ENCODE results near the gene NXPH3. TPM values are rescaled to one million over a fixed set of nuclear protein-coding genes. Genes with fewer than 3 reads are reported as not detected.

Gene NXPH3
- polyA plus RNA-seq, 1 experiment = 0.27 TPM

GRCh38 chr17:49572806-49573420, 2.8 kb upstream of the NXPH3 start:
- DNase-seq (ENCODE audit: low read depth, low spot score) = no peak
- Histone ChIP-seq H3K4me3 (ENCODE audit: low read depth, low read length) (no peak overlapping the region), H3K27me3 (ENCODE audit: control insufficient read depth, insufficient read depth, low read length) (peaks cover 41% of the 10 kb centered on the region), H3K9me3 (ENCODE audit: control insufficient read depth, insufficient read depth, low read length) (no peaks in the 10 kb centered on the region), H3K27ac (ENCODE audit: low read depth, low read length) (no peak overlapping the region)
- POLR2A ChIA-PET = interaction anchor here (0.6 kb wide), 1 partner anchor 242 kb away, joined by 3 read pairs; no protein-coding TSS in a partner anchor
- TF ChIP-seq, protein P1, sequence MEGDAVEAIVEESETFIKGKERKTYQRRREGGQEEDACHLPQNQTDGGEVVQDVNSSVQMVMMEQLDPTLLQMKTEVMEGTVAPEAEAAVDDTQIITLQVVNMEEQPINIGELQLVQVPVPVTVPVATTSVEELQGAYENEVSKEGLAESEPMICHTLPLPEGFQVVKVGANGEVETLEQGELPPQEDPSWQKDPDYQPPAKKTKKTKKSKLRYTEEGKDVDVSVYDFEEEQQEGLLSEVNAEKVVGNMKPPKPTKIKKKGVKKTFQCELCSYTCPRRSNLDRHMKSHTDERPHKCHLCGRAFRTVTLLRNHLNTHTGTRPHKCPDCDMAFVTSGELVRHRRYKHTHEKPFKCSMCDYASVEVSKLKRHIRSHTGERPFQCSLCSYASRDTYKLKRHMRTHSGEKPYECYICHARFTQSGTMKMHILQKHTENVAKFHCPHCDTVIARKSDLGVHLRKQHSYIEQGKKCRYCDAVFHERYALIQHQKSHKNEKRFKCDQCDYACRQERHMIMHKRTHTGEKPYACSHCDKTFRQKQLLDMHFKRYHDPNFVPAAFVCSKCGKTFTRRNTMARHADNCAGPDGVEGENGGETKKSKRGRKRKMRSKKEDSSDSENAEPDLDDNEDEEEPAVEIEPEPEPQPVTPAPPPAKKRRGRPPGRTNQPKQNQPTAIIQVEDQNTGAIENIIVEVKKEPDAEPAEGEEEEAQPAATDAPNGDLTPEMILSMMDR (IDR thresholded peaks at IDR 0.05; ENCODE audit: low read depth, low read length) = no peak
- CTCF ChIA-PET = interaction anchor here (0.6 to 5.2 kb wide), 2 partner anchors 123 to 225 kb away, joined by 3 to 99 read pairs; no protein-coding TSS in a partner anchor

DNA sequence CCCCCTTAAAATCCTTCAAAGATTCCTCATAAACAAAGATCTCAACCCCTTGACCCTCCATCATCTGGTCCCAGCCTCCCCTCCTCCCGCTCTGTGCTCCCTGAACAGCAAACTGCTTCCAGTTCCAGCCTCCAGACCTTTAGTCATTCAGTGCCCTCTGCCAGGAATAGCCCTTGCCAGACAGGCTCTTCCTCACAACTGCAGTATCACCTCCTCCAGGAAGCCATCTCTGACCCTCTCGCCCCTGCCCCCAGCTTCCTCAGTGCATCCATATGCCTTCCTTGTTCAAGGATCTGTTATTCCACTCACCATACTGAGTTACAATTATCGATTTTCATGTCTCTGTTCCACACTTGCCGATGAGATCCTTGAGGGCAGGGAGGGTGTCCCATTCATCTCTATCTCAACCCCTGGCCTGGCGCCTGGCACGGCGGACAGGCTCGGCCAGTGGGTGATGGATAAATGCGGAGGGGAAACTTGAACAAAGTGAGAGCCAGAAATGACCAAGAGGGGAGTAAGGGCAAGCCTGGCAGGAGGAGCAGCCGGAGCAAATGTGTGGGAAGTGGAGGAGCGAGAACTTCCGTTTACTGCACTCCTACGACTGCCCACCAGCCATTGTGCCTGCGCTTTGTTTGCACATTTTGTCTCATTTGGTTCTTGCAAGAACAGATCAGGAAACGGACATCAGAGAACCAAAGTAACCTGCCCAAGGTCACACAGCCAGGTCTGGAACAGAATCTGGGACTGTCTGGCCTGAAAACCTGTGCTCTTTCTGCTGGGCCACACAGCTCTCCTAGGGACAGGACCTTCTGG, 2.0 kb upstream of the NXPH3 start:
- Histone ChIP-seq H3K27me3 (ENCODE audit: control insufficient read depth, insufficient read depth, low read length) (peaks cover 41% of the 10 kb centered on the region), H3K9me3 (ENCODE audit: control insufficient read depth, insufficient read depth, low read length) (no peaks in the 10 kb centered on the region), H3K27ac (ENCODE audit: low read depth, low read length) (no peak overlapping the region), H3K4me3 (ENCODE audit: low read depth, low read length) (no peak overlapping the region)
- POLR2A ChIA-PET = no interaction called here
- TF ChIP-seq, protein P1 (IDR thresholded peaks at IDR 0.05; ENCODE audit: low read depth, low read length) = no peak
- no peak for DNase-seq (ENCODE audit: low read depth, low spot score)
- CTCF ChIA-PET = interaction anchor here (0.6 to 5.2 kb wide), 2 partner anchors 122 to 224 kb away, joined by 3 to 99 read pairs; no protein-coding TSS in a partner anchor

DNA sequence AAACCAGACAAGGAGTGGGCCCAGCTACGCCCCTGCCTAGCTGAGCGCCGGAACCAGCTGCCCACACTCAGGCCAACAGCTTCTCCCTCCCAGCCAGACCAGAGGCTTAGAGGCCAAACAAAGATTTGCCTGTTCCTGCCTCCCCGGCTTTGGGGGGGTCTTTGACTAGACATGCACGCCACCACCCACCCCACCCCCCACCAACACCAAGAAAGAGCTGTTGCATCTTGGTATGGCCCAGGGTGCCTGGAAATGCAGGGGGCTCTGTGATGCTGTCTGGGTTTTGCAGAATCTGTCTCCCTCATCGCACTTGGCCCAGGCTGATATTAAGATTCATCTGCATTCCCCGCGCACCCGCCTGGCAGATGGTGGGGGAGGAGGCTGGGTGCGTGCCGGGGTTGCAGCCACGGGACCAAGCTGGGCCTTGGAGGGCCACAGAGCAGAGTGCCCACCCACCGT, 1.3 kb upstream of the NXPH3 start:
- no peak for DNase-seq (ENCODE audit: low read depth, low spot score)
- H3K27ac ChIP-seq (ENCODE audit: low read depth, low read length) = no peak overlapping the region
- CTCF ChIA-PET = interaction anchor here (1.1 to 1.4 kb wide), 4 partner anchors 72 to 121 kb away, joined by 3 to 6 read pairs (median 3); no protein-coding TSS in a partner anchor
- H3K9me3 ChIP-seq (ENCODE audit: control insufficient read depth, insufficient read depth, low read length) = no peaks in the 10 kb centered on the region; the same call in 1 of the 2 replicates
- POLR2A ChIA-PET = interaction anchor here (0.5 to 0.6 kb wide), 3 partner anchors 15 to 105 kb away, joined by 3 to 6 read pairs (median 4); no protein-coding TSS in a partner anchor
- H3K4me3 ChIP-seq (ENCODE audit: low read depth, low read length) = no peak overlapping the region
- peaks cover 41% of the 10 kb centered on the region for H3K27me3 ChIP-seq (ENCODE audit: control insufficient read depth, insufficient read depth, low read length)
- TF ChIP-seq, protein P1 (IDR thresholded peaks at IDR 0.05; ENCODE audit: low read depth, low read length) = no peak

DNA sequence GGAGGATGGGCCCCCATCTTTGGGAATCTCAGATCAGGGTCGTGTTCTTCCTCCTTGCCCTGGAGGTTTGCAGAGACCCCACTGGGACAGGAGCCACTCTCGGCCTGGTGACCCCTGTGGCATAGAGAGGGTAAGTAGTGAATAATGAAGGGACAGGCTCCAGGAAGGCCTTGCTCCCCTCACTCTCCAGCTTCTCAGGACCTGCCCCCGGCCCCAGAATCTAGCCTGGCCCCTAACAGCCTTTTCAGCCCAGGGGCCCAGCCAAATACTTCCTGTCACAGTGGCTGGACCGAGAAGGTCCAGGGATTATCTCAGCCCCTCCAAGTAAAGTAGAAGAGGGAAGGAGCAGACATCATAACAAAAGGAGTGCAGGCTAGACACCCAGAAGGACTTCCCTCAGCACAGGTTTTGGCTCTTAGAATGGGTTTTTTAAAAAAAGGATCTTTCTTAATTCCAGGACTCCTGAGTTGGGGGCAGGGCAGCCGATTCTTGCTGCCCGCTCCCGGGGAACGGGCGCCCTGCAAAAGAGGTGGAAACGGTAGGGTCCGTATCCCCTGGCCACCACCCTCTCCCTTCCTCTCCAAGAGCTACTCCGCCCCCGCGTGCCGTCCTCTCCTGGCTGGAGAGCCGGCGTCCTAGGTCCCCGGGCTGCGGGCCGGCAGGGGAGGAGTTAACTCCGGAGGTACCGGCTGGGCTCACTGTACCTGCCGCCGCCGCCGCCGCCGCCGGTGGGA, 559 bp upstream of the NXPH3 start:
- TF ChIP-seq, protein P1 (IDR thresholded peaks at IDR 0.05; ENCODE audit: low read depth, low read length) = no peak
- Histone ChIP-seq H3K9me3 (ENCODE audit: control insufficient read depth, insufficient read depth, low read length) (no peaks in the 10 kb centered on the region; the same call in 1 of the 2 replicates), H3K27ac (ENCODE audit: low read depth, low read length) (no peak overlapping the region), H3K4me3 (ENCODE audit: low read depth, low read length) (no peak overlapping the region), H3K27me3 (ENCODE audit: control insufficient read depth, insufficient read depth, low read length) (peaks cover 40% of the 10 kb centered on the region)
- DNase-seq (ENCODE audit: low read depth, low spot score) = no peak
- POLR2A ChIA-PET = interaction anchor here (0.5 to 0.6 kb wide), 3 partner anchors 14 to 104 kb away, joined by 3 to 6 read pairs (median 4); no protein-coding TSS in a partner anchor
- CTCF ChIA-PET = interaction anchor here (1.1 to 1.4 kb wide), 4 partner anchors 71 to 121 kb away, joined by 3 to 6 read pairs (median 3); no protein-coding TSS in a partner anchor
